GM12878 (cell line): ENCODE results near the gene HEYL. TPM values are rescaled to one million over a fixed set of nuclear protein-coding genes. Genes with fewer than 3 reads are reported as not detected.

Source experiments
- ATAC-seq: fragments of 200-7000 bp; cut with Tn5 transposase; 3 replicates; pipeline ENCODE4 v1.9.1; 2020; ENCODE audit warnings: mild to moderate bottlenecking, moderate library complexity
- BruUV-seq: library from RNA; stranded (reverse); fragments of 400-500 nt; replicated peaks from 2 replicates; lab custom pipeline; 2021; lab: Mats Ljungman, UMichigan
- CTCF ChIA-PET: fragments of 300-600 bp; sonication (Branson Sonifier 250); formaldehyde crosslinking; extraction: SDS; loops from one replicate; lab custom pipeline; 2021; ENCODE audit warnings: inconsistent platforms; lab: Yijun Ruan, JAX
- POLR2A ChIA-PET: fragments of 350-600 bp; formaldehyde crosslinking; extraction: SDS; loops from one replicate; lab custom pipeline; 2021; ENCODE audit warnings: inconsistent platforms; lab: Charles Lee
- RAD21 ChIA-PET: fragments of 300-600 bp; sonication (Branson Sonifier 250); formaldehyde crosslinking; loops from one replicate; lab custom pipeline; 2023; ENCODE audit warnings: antibody characterized with exemption; ENCODE audit not compliant: unreplicated experiment; lab: Charles Lee
- SMC1A ChIA-PET: fragments of 300-600 bp; sonication (Branson Sonifier 250); formaldehyde crosslinking; loops from one replicate; lab custom pipeline; 2023; ENCODE audit not compliant: unreplicated experiment, uncharacterized antibody; lab: Charles Lee
- DNase-seq: peaks from one replicate; pipeline ENCODE4 v3.0.0-alpha.2; 2011; ENCODE audit warnings: low read depth, low spot score
- FAIRE-seq: peaks from 3 replicates; lab custom pipeline; 2011; peaks lifted over from hg19 to GRCh38; lab: Jason Lieb, UNC
- H2AFZ ChIP-seq: 2 replicates; pipeline ENCODE4 v1.6.0; 2011; ENCODE audit warnings: low read depth, low read length, control low read depth; ENCODE audit not compliant: control insufficient read depth
- H3K27ac ChIP-seq: 2 replicates; pipeline ENCODE4 v1.5.1; 2011; ENCODE audit warnings: control low read depth; ENCODE audit not compliant: control insufficient read depth, insufficient read depth
- H3K27me3 ChIP-seq, 2 experiments: replicated peaks in 1 of 2; 2 replicates each; pipeline versions ENCODE4 v1.6.0 to v1.6.1; 2011; ENCODE audit warnings: low read length in 1 of 2; ENCODE audit not compliant: control insufficient read depth in 2 of 2, insufficient read depth in 2 of 2
- H3K36me3 ChIP-seq, 2 experiments: 2 replicates each; pipeline ENCODE4 v1.5.1; 2011; ENCODE audit warnings: low read length in 1 of 2; ENCODE audit not compliant: control insufficient read depth in 2 of 2, insufficient read depth in 2 of 2
- H3K4me1 ChIP-seq: 2 replicates; pipeline ENCODE4 v1.6.1; 2011; ENCODE audit warnings: mild to moderate bottlenecking, low read length, moderate library complexity, mixed read lengths; ENCODE audit not compliant: control insufficient read depth, insufficient read depth
- H3K4me2 ChIP-seq: 2 replicates; pipeline ENCODE4 v1.6.0; 2011; ENCODE audit warnings: control low read depth; ENCODE audit not compliant: control insufficient read depth, insufficient read depth
- H3K4me3 ChIP-seq: fragments of 200-600 bp; sonication (generic); 2 replicates; pipeline ENCODE4 v1.5.1; 2016
- H3K79me2 ChIP-seq: 2 replicates; pipeline ENCODE4 v1.6.0; 2011; ENCODE audit warnings: low read length; ENCODE audit not compliant: control insufficient read depth, insufficient read depth
- H3K9ac ChIP-seq: 2 replicates; pipeline ENCODE4 v1.8.0; 2011; ENCODE audit warnings: low read length, control low read depth, mixed read lengths; ENCODE audit not compliant: control insufficient read depth, insufficient read depth
- H3K9me3 ChIP-seq: replicated peaks from 3 replicates; pipeline ENCODE4 v1.5.1; 2011; ENCODE audit warnings: mild to moderate bottlenecking, low read length; ENCODE audit not compliant: control insufficient read depth, insufficient read depth
- H4K20me1 ChIP-seq: 2 replicates; pipeline ENCODE4 v1.6.0; 2011; ENCODE audit not compliant: control insufficient read depth, insufficient read depth
- ATF7 ChIP-seq: fragments of 450-650 bp; IDR thresholded peaks from 2 replicates; pipeline ENCODE4 v1.6.1; 2016; ENCODE audit warnings: low read depth, mild to moderate bottlenecking
- BCL3 ChIP-seq: IDR thresholded peaks from 2 replicates; pipeline ENCODE4 v1.6.1; 2011; ENCODE audit warnings: borderline replicate concordance, low read depth, mild to moderate bottlenecking, moderate library complexity, low read length; ENCODE audit not compliant: insufficient read depth, poor library complexity, severe bottlenecking
- BHLHE40 ChIP-seq, 2 experiments: fragments of 450-650 bp in 1 of 2; IDR thresholded peaks; 2 replicates each; pipeline ENCODE4 v1.6.1; 2011 to 2017; ENCODE audit warnings: low read depth in 2 of 2, borderline replicate concordance in 1 of 2, improper control_type of control experiment in 1 of 2, low read length in 1 of 2, mild to moderate bottlenecking in 1 of 2
- EGR1 ChIP-seq, 2 experiments: IDR thresholded peaks; 1 replicate in 1 of 2; 2 replicates in 1 of 2; pipeline ENCODE4 v1.6.1; 2011 to 2012; ENCODE audit warnings: low read depth in 2 of 2, low read length in 2 of 2, borderline replicate concordance in 1 of 2, mild to moderate bottlenecking in 1 of 2, moderate library complexity in 1 of 2
- ELK1 ChIP-seq: IDR thresholded peaks from 2 replicates; pipeline ENCODE4 v1.6.1; 2012; ENCODE audit warnings: low read depth, low read length, improper control_type of control experiment
- EP300 ChIP-seq, 2 experiments: fragments of 150-350 bp in 1 of 2; IDR thresholded peaks; 2 replicates each; pipeline ENCODE4 v1.6.1; 2011 to 2012; ENCODE audit warnings: low read depth in 2 of 2, low read length in 2 of 2, borderline replicate concordance in 1 of 2, improper control_type of control experiment in 1 of 2, inconsistent platforms in 1 of 2; ENCODE audit not compliant: control insufficient read depth in 1 of 2
- ESRRA ChIP-seq: IDR thresholded peaks from 2 replicates; pipeline ENCODE4 v1.6.1; 2012; ENCODE audit warnings: mild to moderate bottlenecking, low read length, improper control_type of control experiment
- ETV6 ChIP-seq, 2 experiments: fragments of 450-650 bp in 1 of 2; IDR thresholded peaks in 1 of 2; conservative IDR thresholded peaks in 1 of 2; 2 replicates each; pipeline ENCODE4 v1.6.1; 2014; ENCODE audit warnings: antibody characterized with exemption in 1 of 2, borderline replicate concordance in 1 of 2, low read depth in 1 of 2, mild to moderate bottlenecking in 1 of 2, moderate library complexity in 1 of 2
- FOS ChIP-seq: IDR thresholded peaks from 3 replicates; pipeline ENCODE4 v1.6.1; 2011; ENCODE audit warnings: borderline replicate concordance; ENCODE audit not compliant: insufficient read length; ENCODE audit errors: extremely low read depth
- IRF4 ChIP-seq: IDR thresholded peaks from 2 replicates; pipeline ENCODE4 v1.6.1; 2011; ENCODE audit warnings: low read depth, low read length
- JUND ChIP-seq: IDR thresholded peaks from 2 replicates; pipeline ENCODE4 v1.6.1; 2012; ENCODE audit warnings: low read depth, mild to moderate bottlenecking, low read length, improper control_type of control experiment, moderate library complexity
- MLLT1 ChIP-seq: fragments of 450-650 bp; IDR thresholded peaks from 2 replicates; pipeline ENCODE4 v1.6.1; 2016; ENCODE audit warnings: mild to moderate bottlenecking
- MTA2 ChIP-seq: fragments of 450-650 bp; IDR thresholded peaks from 2 replicates; pipeline ENCODE4 v1.6.1; 2016; ENCODE audit warnings: low read depth, mild to moderate bottlenecking, moderate library complexity
- NR2C2 ChIP-seq: IDR thresholded peaks from 2 replicates; pipeline ENCODE4 v1.6.1; 2011; ENCODE audit warnings: borderline replicate concordance, low read depth; ENCODE audit not compliant: control insufficient read depth, insufficient read length
- RB1 ChIP-seq: fragments of 450-650 bp; formaldehyde crosslinking; IDR thresholded peaks from 2 replicates; pipeline ENCODE4 v1.6.1; 2017; ENCODE audit warnings: mild to moderate bottlenecking, borderline replicate concordance
- SREBF2 ChIP-seq: IDR thresholded peaks from 2 replicates; pipeline ENCODE4 v1.6.1; 2012; ENCODE audit warnings: mild to moderate bottlenecking, low read length
- SUPT20H ChIP-seq: IDR thresholded peaks from 2 replicates; pipeline ENCODE4 v1.6.1; 2011; ENCODE audit warnings: low read depth, mild to moderate bottlenecking, low read length, moderate library complexity, borderline replicate concordance; ENCODE audit not compliant: control insufficient read depth
- WGBS: methylation state at CpG from one replicate; pipeline ENCODE4 v1.1.6; 2016; ENCODE audit warnings: low lambda C conversion rate; ENCODE audit not compliant: insufficient replicate concordance, insufficient coverage; ENCODE audit errors: missing lambda C conversion rate; 5-methylcytosine and 5-hydroxymethylcytosine counted together
- in situ Hi-C: fragments of 300-500 bp; cut with MboI; formaldehyde crosslinking; loops from 9 replicates; pipeline ENCODE4 v1.14.3; 2018; ENCODE audit warnings: mixed read lengths
- intact Hi-C: fragments of 100-400 bp; cut with micrococcal nuclease; formaldehyde crosslinking; loops from one replicate; pipeline ENCODE4 v1.14.2; 2022; ENCODE audit not compliant: unreplicated experiment
- polyA plus RNA-seq, 11 experiments: library from polyadenylated mRNA; depleted of rRNA in 4 of 11; unstranded in 6 of 11; stranded (reverse) in 5 of 11; fragments of >200 nt; fragmentation: Nextera tagmentation in 4 of 11; fragmentation: Illumina TruSeq in 1 of 11; extraction: Ambion mirVana in 4 of 11; extraction: Trizol in 1 of 11; gene quantifications; 1 replicate in 1 of 11; 2 replicates in 10 of 11; pipeline versions ENCODE4 v1.2.1 to v1.2.3, GENCODE V29; 2011 to 2016; ENCODE audit warnings: inconsistent platforms in 2 of 11, missing spikeins in 2 of 11, low read depth in 1 of 11
- total RNA-seq, 4 experiments: library from RNA; depleted of rRNA in 3 of 4; stranded (reverse); fragments of >200 nt in 3 of 4; fragmentation: Illumina TruSeq in 1 of 4; extraction: Trizol in 1 of 4; gene quantifications; 2 replicates each; pipeline versions ENCODE4 v1.2.1 to v1.2.3, GENCODE V29; 2013 to 2021

HEYL gene
- total and polyA plus RNA-seq, 10 of the 15 experiments (the other 5 are each of a cell fraction or from before 2014, with no cell fraction given) = under 0.01 to 0.04 TPM; not detected in 8

GRCh38 chr1:39645411-39646043, 6.1 kb upstream of the HEYL start:
- H3K79me2 ChIP-seq = no peaks in the 10 kb centered on the region
- WGBS = 49% methylated on average over 3 of the region's 3 CpGs
- H3K9ac ChIP-seq = no peak overlapping the region
- no peaks in the 10 kb centered on the region for H3K36me3 ChIP-seq
- H3K9me3 ChIP-seq = no peaks in the 10 kb centered on the region
- H3K27me3 ChIP-seq = no peaks in the 10 kb centered on the region
- intact Hi-C loops (no loop called here), in situ Hi-C loops (no loop called here)
- ChIA-PET SMC1A (no interaction called here), POLR2A (interaction anchor here (0.6 kb wide), 1 partner anchor 39 kb away, joined by 4 read pairs; no protein-coding TSS in a partner anchor), CTCF (no interaction called here), RAD21 (no interaction called here)
- ATAC-seq (no peak), DNase-seq (no peak), FAIRE-seq (no peak)
- no peak overlapping the region for H3K27ac ChIP-seq
- no peak overlapping the region for H2AFZ ChIP-seq
- H3K4me3 ChIP-seq = no peak overlapping the region
- no peaks in the 10 kb centered on the region for H3K4me1 ChIP-seq
- BruUV-seq = no TSS peak
- TF ChIP-seq BHLHE40 (IDR thresholded peaks at IDR 0.05; ENCODE audit: borderline replicate concordance in 1 of 2, low read depth in 2 of 2, low read length in 1 of 2) = no peak
- TF ChIP-seq RB1 = no peak
- TF ChIP-seq BCL3 = no peak
- no peak for TF ChIP-seq JUND
- TF ChIP-seq MTA2 = no peak
- no peak for TF ChIP-seq EP300 (IDR thresholded peaks at IDR 0.05; ENCODE audit: borderline replicate concordance in 1 of 2, control insufficient read depth in 1 of 2, low read depth in 2 of 2, low read length in 2 of 2)
- TF ChIP-seq ELK1 = no peak
- no peak for TF ChIP-seq SUPT20H
- TF ChIP-seq ATF7 = no peak
- no peak for TF ChIP-seq SREBF2
- TF ChIP-seq EGR1 (IDR thresholded peaks at IDR 0.05; ENCODE audit: borderline replicate concordance in 1 of 2, low read depth in 2 of 2, low read length in 2 of 2) = no peak
- no peak for TF ChIP-seq ETV6 (conservative IDR thresholded peaks at IDR 0.05 in 1 of 2, IDR thresholded peaks at IDR 0.05 in 1 of 2; ENCODE audit: borderline replicate concordance in 1 of 2, low read depth in 1 of 2)
- TF ChIP-seq FOS = no peak
- no peak for TF ChIP-seq ESRRA
- TF ChIP-seq IRF4 = no peak
- TF ChIP-seq NR2C2 = no peak
- no peak for TF ChIP-seq MLLT1
- H3K4me2 ChIP-seq = no peak overlapping the region
- no peaks in the 10 kb centered on the region for H4K20me1 ChIP-seq
